Activated CD8-positive, alpha-beta T cell treated with anti-CD3 and anti-CD28 coated beads for 36 hours (primary cell): Measurements from ENCODE around the gene PRSS56. TPM values are rescaled to one million over a fixed set of nuclear protein-coding genes. Genes with fewer than 3 reads are reported as not detected.

Source experiments
- ATAC-seq: fragments of 200-7000 bp; cut with Tn5 transposase; one replicate; pipeline ENCODE4 v1.10.0; 2021; ENCODE audit warnings: mild to moderate bottlenecking, moderate library complexity
- CTCF ChIA-PET: fragments of 350-600 bp; sonication (Branson Sonifier 250); formaldehyde crosslinking; loops from one replicate; lab custom pipeline; 2021; ENCODE audit warnings: antibody characterized with exemption; lab: Charles Lee
- POLR2A ChIA-PET: fragments of 350-600 bp; sonication (Branson Sonifier 250); formaldehyde crosslinking; loops from one replicate; lab custom pipeline; 2021; ENCODE audit warnings: antibody characterized with exemption; lab: Charles Lee
- DNase-seq: peaks from one replicate; pipeline ENCODE4 v3.0.0-alpha.2; 2020
- H3K27ac Mint-ChIP-seq: one replicate; pipeline ENCODE4 v1.8.0; 2021; ENCODE audit warnings: mild to moderate bottlenecking, mixed read lengths
- H3K27me3 Mint-ChIP-seq: one replicate; pipeline ENCODE4 v1.8.0; 2021; ENCODE audit warnings: mixed read lengths
- H3K36me3 Mint-ChIP-seq: one replicate; pipeline ENCODE4 v1.8.0; 2021; ENCODE audit warnings: low read depth, mixed read lengths
- H3K4me1 Mint-ChIP-seq: one replicate; pipeline ENCODE4 v1.8.0; 2021; ENCODE audit warnings: low read depth, mixed read lengths
- H3K4me3 Mint-ChIP-seq: one replicate; pipeline ENCODE4 v1.8.0; 2021; ENCODE audit warnings: mild to moderate bottlenecking, moderate library complexity, mixed read lengths
- H3K9me3 Mint-ChIP-seq: one replicate; pipeline ENCODE4 v1.8.0; 2021; ENCODE audit warnings: mixed read lengths
- intact Hi-C: fragments of 100-400 bp; cut with micrococcal nuclease; formaldehyde crosslinking; loops from one replicate; pipeline ENCODE4 v1.10.0; 2022
- total RNA-seq, 2 experiments: library from RNA; stranded (reverse); gene quantifications; one replicate each; pipeline ENCODE4 v1.2.3, GENCODE V29; 2021
- TF ChIP-seq, protein P1 (sequence below): fragments of 200-600 bp; IDR thresholded peaks from one replicate; pipeline ENCODE4 v1.8.0; 2022; ENCODE audit warnings: antibody characterized with exemption, mild to moderate bottlenecking

Gene PRSS56
- total RNA-seq, 2 experiments from 2014 or later, result not detected

DNA sequence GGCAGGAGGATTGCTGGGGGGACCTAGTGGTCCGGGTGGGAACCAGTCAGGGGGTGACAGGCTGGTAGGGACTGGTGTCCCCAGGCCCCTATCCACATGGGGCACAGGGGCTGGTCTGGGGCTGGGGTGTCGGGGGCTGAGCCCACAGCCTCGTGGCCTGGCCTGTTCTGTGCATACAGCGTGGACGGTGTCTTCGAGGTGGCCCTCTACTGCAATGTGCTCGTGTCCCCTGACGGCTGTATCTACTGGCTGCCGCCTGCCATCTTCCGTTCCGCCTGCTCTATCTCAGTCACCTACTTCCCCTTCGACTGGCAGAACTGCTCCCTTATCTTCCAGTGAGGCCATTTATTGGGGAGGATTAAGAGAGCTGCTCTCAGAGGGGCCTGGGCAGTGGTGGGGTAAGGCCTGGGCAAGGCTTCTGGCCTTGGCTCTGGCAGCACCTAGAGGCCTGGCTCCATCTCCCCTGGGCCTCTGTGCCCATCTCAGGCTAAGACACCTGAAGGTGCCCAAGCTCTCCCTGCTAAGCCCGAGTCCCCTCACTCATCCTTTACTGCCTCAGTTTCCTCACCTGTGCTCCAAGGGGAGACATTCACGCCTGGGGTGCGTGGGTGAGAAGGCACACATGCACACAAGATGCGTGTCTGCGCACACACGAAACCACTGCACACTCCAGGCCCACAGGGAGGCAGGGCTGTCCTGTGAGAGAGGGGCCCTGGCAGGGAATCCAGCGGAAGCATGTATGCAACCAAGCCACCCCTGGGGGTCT lies 21.2 kb downstream of the PRSS56 start:
- ATAC-seq (peak; percentile 17), DNase-seq (no peak)
- H3K9me3 Mint-ChIP-seq, result no peaks in the 10 kb centered on the region
- CTCF ChIA-PET, result no interaction called here
- POLR2A ChIA-PET, result interaction anchor here (0.7 kb wide), 1 partner anchor 734 kb away, joined by 3 read pairs; no protein-coding TSS in a partner anchor
- peaks cover 12% of the 10 kb centered on the region for H3K36me3 Mint-ChIP-seq
- intact Hi-C loops, result no loop called here
- TF ChIP-seq, protein P1, sequence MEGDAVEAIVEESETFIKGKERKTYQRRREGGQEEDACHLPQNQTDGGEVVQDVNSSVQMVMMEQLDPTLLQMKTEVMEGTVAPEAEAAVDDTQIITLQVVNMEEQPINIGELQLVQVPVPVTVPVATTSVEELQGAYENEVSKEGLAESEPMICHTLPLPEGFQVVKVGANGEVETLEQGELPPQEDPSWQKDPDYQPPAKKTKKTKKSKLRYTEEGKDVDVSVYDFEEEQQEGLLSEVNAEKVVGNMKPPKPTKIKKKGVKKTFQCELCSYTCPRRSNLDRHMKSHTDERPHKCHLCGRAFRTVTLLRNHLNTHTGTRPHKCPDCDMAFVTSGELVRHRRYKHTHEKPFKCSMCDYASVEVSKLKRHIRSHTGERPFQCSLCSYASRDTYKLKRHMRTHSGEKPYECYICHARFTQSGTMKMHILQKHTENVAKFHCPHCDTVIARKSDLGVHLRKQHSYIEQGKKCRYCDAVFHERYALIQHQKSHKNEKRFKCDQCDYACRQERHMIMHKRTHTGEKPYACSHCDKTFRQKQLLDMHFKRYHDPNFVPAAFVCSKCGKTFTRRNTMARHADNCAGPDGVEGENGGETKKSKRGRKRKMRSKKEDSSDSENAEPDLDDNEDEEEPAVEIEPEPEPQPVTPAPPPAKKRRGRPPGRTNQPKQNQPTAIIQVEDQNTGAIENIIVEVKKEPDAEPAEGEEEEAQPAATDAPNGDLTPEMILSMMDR, result no peak
- no peak overlapping the region for H3K27ac Mint-ChIP-seq
- H3K4me1 Mint-ChIP-seq, result peaks cover 14% of the 10 kb centered on the region
- peaks cover under 1% of the 10 kb centered on the region for H3K27me3 Mint-ChIP-seq
- no peak overlapping the region for H3K4me3 Mint-ChIP-seq

DNA sequence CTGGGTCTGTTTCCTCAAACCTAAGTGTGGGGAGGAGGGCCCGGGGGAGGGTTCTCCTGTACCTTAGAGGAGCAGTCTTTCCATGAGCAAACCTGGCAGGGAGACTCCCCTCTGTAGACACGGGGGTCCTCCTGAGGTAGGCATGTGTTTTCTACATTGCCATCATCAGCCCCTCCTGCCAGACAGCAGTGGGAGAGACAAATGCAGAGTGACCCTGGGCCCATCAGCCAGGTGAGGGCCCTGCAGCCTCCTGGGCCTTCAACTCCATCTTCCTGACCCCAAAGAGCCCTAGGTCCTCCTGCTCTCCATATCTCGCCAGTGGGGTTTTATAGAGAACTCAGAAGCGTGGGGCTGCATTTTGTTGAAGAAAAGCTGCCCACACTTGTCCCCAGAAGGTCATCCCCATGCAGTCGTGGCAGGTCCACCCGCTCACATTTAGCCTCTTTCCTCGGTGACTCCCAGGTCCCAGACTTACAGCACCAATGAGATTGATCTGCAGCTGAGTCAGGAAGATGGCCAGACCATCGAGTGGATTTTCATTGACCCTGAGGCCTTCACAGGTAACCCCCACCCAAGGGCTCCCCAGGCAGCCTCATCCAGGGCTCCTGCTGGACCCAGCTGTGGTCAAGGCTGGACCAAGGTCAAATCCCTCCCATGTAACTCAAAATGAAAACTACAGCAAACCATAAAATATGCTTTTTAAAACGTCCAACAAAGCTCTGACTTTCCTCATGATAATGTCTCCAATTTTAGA lies 21.9 kb downstream of the PRSS56 start:
- Mint-ChIP-seq H3K4me1 (peaks cover 17% of the 10 kb centered on the region), H3K9me3 (no peaks in the 10 kb centered on the region), H3K27ac (no peak overlapping the region), H3K4me3 (no peak overlapping the region), H3K36me3 (peaks cover 20% of the 10 kb centered on the region), H3K27me3 (no peaks in the 10 kb centered on the region)
- TF ChIP-seq, protein P1, result no peak
- ATAC-seq (no peak), DNase-seq (no peak)
- POLR2A ChIA-PET, result interaction anchor here (0.7 kb wide), 1 partner anchor 733 kb away, joined by 3 read pairs; no protein-coding TSS in a partner anchor
- CTCF ChIA-PET, result no interaction called here
- intact Hi-C loops, result no loop called here

DNA sequence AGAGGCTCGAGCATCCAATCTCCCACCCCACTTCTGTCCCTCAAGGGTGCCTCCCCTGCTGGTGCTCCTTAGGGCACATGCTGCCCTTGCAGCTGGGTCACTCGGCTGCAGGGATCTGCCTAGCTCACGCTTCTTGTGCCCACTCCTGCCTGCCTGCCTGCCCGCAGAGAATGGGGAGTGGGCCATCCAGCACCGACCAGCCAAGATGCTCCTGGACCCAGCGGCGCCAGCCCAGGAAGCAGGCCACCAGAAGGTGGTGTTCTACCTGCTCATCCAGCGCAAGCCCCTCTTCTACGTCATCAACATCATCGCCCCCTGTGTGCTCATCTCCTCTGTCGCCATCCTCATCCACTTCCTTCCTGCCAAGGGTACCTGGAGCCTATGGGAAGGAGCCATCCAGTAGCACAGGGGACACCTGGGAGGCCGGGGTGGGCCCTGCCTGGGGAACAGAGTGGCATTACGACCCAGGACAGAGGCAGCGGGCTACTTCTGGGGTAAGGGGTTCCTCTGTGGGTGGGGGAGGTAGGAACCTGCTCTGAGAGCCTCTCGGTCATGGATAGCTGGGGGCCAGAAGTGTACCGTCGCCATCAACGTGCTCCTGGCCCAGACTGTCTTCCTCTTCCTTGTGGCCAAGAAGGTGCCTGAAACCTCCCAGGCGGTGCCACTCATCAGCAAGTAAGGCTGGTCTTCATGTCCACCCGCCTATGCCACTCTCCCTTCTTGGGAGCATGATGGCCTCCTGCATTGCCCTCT lies 22.7 kb downstream of the PRSS56 start:
- DNase-seq (no peak), ATAC-seq (no peak)
- ChIA-PET POLR2A (no interaction called here), CTCF (no interaction called here)
- Mint-ChIP-seq H3K27ac (no peak overlapping the region), H3K9me3 (no peaks in the 10 kb centered on the region), H3K4me3 (no peak overlapping the region), H3K36me3 (peaks cover 27% of the 10 kb centered on the region), H3K27me3 (no peaks in the 10 kb centered on the region), H3K4me1 (peaks cover 24% of the 10 kb centered on the region)
- intact Hi-C loops, result no loop called here
- TF ChIP-seq, protein P1, result no peak

DNA sequence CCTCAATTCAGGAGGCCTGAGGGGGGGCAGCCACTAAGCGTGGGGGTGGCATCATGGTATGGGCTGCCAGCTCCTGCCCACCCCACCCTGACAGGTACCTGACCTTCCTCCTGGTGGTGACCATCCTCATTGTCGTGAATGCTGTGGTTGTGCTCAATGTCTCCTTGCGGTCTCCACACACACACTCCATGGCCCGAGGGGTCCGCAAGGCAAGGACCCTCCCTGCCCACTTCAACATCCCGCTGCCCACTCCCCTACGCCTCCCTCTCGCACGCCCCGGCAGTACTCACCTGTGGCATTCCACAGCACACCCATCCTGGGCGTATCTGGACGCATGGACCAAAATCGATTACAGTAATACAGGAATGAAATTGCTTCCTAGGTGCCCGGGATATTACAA lies 23.3 kb downstream of the PRSS56 start:
- peaks cover under 1% of the 10 kb centered on the region for H3K9me3 Mint-ChIP-seq
- peaks cover 27% of the 10 kb centered on the region for H3K4me1 Mint-ChIP-seq
- intact Hi-C loops, result no loop called here
- ATAC-seq (no peak), DNase-seq (no peak)
- TF ChIP-seq, protein P1, result no peak
- ChIA-PET CTCF (no interaction called here), POLR2A (no interaction called here)
- no peak overlapping the region for H3K27ac Mint-ChIP-seq
- no peak overlapping the region for H3K4me3 Mint-ChIP-seq
- H3K27me3 Mint-ChIP-seq, result no peaks in the 10 kb centered on the region
- H3K36me3 Mint-ChIP-seq, result peaks cover 33% of the 10 kb centered on the region
